ENCODE measurements around the gene PTPRD.

DNA sequence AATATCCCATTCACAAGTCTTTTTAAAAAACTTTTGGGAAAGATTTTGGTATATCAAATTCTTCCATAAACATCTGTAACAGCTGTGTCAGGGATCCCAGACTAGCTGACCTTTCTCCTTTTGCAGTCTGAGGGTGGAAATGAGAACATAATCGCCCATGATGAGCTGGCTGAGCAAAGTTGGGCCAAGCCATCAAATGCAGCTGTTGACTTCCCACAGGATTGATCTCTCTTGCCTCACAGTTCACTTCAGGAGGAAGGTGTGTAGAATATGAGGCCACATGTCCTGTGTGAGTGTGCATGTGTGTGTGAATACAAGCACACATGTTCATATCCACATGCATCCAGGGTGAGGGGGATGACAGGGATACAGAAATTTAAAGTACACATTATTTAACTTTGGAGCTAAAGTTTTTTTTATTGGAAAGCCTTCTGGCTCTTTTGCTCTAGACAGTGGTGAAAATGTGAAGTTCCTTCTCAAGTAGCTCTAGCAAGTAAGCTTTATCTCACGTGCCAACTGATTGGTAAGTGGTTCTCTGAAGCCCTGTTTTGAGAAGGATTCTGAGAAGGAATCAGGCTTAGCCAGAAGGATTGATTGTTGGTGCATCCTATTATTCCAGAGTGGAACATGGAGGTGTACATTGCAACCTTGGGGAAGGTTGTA lies 2344.5 kb downstream of the PTPRD start:
- TF ChIP-seq POLR2AphosphoS5 (IDR thresholded peaks at IDR 0.05) = no peak
- TF ChIP-seq POLR2A (IDR thresholded peaks at IDR 0.05) = no peak
- TF ChIP-seq, protein P1, sequence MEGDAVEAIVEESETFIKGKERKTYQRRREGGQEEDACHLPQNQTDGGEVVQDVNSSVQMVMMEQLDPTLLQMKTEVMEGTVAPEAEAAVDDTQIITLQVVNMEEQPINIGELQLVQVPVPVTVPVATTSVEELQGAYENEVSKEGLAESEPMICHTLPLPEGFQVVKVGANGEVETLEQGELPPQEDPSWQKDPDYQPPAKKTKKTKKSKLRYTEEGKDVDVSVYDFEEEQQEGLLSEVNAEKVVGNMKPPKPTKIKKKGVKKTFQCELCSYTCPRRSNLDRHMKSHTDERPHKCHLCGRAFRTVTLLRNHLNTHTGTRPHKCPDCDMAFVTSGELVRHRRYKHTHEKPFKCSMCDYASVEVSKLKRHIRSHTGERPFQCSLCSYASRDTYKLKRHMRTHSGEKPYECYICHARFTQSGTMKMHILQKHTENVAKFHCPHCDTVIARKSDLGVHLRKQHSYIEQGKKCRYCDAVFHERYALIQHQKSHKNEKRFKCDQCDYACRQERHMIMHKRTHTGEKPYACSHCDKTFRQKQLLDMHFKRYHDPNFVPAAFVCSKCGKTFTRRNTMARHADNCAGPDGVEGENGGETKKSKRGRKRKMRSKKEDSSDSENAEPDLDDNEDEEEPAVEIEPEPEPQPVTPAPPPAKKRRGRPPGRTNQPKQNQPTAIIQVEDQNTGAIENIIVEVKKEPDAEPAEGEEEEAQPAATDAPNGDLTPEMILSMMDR (IDR thresholded peaks at IDR 0.05) = no peak
